ENCODE results near the gene CAMK1D.

GRCh38 chr10:12829831-12830390 is 480.6 kb downstream of the CAMK1D start:
- TF ChIP-seq CTCF (IDR thresholded peaks at IDR 0.05; ENCODE audit: control extremely low read depth in 1 of 3, insufficient read depth in 1 of 3, low read depth in 1 of 3, low read length in 3 of 3) (no peak), EGR1 (IDR thresholded peaks at IDR 0.05; ENCODE audit: borderline replicate concordance, low read depth, low read length) (no peak), JUND (IDR thresholded peaks at IDR 0.05; ENCODE audit: low read length) (no peak), NANOG (IDR thresholded peaks at IDR 0.05; ENCODE audit: insufficient read depth, low read depth, low read length, poor library complexity, severe bottlenecking) (no peak), CREB1 (IDR thresholded peaks at IDR 0.05) (no peak)

All from H1 (cell line).